ENCODE measurements around the gene KANK2.

Gene KANK2

DNA sequence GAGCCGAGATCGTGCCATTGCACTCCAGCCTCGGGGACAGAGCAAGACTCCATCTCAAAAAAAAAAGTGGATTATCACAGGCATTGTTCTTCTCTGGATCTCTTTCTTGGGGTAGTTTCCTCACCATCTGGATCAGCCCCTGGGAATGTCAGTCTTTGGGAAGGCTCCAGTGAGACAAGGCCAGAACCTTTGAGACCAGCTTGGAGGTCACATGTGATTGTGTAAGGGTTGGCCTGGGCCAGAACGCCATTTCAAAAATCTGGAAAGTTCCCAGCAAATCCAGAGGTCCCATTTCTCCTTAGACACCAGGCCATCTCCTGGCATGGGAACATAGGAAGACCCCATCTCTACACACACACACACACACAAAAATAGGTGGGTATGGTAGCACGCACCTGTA is 27.8 kb upstream of the KANK2 start:
- no peak for FAIRE-seq

DNA sequence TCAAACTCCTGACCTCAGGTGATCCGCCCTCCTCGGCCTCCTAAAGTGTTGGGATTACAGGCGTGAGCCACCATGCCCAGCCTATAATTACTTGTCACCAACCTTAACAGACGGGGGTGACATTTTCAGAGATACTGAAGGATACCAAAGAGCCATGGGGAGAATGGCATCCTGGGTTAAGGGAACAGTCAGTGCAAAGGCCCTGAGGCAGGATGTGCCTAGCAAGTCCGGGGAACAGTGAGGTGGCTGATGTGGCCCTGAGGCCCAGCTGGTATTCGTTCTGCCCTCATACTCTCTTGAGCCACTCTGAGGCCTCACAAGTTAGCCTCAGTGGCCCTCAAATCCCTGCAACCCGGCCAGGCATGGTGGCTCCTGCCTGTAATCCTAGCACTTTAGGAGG is 27.1 kb upstream of the KANK2 start:
- no peak for FAIRE-seq

DNA sequence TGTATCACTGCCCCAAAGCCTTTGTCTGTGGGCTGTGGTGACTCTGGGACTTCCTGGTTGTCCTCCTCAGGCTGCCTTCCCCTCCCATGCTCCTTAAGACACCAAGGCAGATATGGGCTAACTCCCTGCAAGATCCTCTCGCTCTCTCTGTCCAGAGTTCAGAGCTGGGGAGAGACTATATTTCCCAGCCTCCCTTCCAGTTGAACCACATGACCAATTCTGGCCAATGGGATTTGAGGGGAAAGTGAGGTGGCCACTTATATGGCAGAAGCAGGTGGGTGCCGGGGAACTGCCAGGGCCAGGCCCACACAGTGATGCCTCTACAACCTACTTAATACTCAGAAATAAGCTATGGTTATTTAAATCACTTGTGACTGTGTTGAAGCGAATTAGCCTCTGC is 25.9 kb upstream of the KANK2 start:
- FAIRE-seq, result no peak

DNA sequence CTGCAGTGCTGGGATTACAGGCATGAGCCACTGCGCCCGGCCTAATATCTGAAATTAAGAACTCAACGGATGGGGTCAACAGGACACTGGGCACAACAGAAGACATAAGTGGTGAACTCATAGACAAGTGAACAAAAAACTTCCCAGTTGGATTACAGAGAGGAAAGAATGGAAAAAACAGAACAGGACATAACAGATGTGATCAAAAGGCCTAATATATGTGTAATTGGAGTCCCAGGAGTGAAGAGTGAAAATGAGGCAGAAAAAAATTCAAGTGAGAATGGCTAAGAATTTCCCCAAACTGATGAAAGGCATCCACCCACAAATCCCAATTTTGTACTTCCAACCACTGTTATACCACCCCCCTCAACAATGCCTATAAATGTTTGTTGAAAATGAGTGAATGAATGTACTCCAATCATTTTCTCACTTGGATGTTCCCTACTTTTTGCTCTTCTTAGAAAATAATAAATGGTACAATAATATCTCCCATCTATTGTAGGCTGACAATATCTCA is 23.8 kb upstream of the KANK2 start:
- no peak for FAIRE-seq

DNA sequence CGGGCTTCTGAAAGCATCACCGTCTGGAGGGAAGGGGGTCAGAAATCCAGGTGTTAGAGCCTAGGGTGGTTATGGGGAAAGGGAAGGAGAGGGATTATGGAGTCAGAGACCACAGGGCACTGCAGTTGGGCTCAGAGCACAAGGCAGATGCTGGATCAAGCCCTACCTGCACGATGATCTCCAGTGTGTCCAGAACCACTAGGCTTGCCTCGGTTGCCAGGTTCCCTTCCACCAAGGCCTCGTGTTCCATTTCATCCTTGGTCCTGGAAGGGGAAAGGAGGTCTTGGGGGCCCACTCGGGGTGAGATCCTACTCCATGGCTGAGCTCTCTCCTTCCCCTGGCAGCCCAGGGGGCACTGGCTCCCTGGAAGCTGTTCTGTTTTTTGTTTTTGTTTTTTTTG is 17.0 kb upstream of the KANK2 start:
- no peak for FAIRE-seq

DNA sequence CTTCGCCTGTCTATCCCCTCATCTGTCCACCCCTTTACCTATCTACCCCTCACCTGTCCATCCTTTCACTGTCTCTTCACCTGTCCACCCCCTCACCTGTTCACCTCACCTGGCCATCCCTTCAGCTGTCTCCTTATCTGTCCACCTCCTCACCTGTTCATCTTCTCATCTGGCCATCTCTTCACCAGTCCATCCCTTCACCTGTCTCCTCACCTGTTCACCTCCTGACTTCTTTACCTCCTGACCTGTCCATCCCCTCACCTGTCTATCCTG is 13.2 kb upstream of the KANK2 start:
- no peak for FAIRE-seq

DNA sequence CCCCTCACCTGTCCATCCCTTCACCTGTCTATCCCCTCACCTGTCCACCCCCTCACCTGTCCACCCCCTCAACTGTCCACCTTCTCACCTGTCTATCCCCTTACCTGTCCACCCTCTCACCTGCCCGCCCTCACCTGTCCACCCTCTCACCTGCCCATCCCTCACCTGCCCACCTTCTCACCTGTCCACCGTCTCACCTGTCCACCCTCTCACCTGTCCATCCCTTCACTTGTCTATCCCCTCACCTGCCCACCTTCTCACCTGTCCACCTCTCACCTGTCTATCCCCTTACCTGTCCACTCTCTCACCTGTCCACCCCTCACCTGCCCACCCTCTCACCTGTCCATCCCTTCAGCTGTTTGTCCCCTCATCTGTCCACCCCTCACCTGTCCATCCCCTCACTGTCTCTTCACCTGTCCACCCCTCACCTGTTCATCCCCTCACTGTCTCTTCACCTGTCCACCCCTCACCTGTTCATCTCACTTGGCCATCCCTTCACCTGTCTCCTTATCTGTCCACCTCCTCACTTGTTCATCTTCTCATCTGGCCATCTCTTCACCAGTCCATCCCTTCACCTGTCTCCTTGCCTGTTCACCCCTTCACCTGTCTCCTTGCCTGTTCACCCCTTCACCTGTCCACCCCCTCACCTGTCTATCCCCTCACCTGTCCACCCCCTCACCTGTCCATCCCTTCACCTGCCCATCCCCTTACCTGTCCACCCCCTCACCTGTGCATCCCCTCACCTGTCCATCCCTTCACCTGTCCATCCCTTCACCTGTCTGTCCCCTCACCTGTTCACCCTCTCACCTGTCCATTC is 12.7 kb upstream of the KANK2 start:
- FAIRE-seq, result no peak

DNA sequence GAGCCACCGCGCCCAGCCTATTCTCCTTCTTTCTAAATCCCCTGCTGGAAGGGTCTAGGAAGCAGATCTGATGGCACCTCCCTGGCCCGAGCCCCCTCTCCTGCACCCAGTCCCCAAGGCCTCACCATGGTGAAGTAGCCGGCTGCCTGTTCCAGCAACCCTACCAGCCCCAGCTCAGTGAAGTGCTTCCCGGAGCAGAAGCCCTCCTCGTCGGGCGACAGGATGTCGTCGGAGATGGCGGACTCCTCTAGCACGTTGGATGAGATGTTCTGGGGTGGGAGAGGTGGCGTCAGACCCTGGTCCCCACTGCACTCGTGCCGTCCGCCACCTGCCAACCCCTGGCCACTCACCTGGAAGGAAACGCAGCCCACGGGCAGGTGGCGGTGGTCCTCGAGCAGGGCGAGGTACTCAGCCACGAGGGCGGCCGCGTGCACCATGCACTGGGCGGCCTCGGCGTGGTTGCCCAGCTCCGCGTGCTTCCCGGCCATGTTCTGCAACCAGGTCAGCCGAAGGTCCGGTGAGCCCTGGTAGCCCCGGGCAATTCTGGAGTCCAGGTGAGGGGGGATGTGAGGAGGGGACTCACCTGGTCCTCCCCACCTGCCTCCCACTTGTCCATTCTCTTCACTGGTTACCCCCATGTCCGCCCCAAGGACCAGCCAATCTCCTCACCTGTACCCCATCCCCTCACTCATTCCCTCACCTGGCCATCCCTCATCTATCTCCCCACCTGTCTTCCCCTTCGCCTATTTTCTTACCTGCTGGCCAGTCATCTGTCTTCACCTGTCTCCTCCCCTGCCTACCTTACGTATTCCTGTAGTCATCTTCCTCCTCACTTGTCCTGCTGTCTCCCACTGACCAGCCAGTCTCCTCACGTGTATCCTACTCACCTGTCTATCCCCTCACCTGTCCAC is 11.5 kb upstream of the KANK2 start:
- no peak for FAIRE-seq

DNA sequence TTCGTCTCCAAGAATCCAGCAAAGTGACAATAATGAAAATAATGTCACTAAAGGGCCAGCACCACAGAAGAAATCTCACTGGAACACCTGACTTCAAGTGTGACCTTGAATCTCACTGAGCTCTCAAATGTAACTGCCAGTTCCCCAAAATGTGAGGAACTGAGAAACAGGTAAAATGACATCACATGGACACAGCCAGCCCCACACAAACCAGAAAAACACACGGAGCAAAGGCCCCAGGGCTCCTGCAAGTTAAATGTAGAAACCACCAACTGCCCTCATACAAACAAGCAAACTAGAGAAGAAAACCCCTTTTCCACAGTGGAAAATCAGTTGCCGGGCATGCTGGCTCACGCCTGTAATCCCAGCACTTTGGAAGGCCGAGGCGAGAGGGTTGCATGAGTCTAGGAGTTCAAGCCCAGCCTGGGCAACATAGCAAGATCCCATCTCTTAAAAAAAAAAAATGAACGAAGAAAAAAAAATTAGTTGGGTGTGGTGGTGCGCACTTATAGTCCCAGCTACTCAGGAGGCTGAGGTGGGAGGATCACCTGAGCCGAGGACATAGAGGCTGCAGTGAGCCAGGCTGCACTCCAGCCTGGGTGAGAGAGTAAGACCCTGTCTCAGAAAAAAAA is 8.7 kb upstream of the KANK2 start:
- no peak for FAIRE-seq

DNA sequence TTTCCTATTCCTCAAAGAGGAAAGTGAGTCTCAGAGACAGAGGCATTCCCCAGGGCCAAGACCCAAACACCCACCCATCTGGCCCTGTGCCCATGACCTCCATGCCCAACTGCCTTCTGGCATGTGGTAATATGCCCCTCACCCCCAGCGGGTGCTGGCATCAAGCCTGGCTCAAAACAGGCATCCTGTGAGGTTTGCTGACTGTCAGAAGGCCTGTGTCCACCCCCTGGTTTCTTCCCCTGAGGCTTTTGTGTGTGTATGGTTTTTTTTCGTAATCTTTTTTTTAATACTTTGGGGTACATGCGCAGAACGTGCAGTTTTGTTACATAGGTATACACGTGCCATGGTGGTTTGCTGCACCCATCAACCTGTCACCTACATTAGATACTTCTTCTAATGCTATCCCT is 7.6 kb upstream of the KANK2 start:
- no peak for FAIRE-seq

DNA sequence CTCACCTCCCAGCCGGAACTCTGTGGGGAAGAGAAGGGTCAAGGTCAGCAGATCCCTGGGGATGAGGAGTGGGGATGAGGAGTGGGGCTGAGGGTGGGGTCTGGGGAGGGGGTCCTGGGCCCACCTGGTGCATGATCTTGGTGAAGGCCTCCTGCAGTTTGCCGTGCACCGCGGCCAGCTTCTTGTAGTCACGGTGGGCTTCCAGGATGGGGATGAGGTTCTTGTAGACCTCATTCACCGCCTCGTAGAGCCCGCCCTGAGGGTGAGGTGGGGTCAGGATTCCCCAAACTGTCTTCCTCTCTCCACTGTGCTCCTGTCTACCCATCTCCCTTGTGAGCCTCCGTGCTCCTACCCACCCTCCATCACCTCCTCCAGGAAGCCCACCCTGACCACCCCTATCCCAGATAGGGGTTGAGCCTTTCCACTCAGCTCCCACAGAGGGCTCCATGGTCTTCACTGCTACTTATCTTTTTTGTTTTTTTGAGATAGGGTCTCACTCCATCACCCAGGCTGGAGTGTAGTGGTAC is 6.8 kb upstream of the KANK2 start:
- no peak for FAIRE-seq

DNA sequence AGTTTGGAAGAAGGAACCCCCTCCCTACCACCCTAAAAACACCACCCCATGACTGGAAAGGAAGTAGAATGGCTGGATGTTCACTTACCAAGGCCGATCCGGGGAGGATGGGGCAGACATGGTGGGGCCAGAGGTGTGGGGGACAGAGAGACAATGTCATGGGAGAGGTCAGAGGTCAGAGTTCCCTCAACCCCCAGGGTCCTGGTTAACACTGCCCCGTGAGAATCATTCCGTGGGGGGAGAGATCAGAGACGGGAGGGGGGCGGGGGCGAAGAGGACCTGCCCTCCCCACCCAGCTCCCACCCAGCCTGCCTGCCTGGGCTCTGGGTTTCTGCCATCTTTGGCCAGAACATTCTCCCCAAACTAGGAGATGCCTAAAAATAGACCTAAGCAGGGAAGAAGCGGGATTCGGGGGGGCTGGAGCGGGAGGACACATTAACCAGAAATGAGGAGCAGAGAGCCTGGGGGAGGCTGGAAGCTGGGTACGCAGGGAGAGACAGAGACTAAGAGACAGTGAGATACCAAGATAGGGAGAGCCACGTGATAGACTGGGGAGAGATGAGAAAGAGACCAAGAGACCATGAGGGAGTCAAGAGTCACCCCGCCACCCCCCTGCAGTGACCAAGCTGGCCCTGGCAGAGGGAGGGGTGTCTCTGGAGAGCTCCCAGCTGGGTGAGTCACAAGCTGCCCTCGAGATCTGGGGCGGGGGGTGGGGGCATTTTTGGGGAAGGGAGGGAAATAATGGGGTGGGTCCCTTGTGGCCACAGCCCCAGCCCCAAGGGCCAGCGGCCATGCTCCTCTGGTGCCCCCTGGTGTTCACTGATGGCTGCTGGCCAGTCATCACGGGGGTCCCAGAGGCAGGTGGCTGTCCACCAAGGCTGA is 6.1 kb upstream of the KANK2 start:
- no peak for FAIRE-seq

DNA sequence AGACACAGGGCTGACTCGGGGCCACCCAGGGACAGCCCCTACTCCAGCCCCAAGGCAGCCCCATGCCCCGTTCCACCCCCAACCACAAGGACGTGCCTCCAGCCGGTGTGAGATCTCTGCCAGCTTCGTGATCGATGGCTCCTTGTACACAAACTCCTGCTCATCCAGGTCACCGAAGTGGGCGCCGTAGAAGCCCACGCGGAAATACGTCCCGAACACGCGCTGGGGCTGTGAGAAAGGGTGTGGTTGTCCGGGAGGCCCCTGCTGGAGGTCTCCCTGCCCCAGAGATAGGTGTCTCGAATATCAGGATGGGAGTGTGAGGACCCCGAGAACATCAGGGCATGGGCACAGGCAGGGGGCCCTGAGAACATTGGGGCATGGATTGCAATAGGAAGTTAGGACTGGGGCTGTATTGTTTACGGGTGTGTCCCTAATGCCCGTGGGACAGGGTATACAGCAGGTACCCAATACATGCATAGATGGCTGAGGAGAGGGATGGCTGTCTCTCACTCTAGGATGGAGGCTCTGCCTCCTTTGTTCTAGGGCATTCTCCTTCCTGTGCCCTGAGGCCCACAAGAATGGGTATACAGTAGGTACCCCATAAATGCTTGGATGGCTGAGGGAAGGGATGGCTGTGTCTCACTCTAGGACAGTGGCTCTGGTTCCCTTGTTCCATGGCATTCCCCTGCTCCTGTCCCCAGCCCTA is 5.3 kb upstream of the KANK2 start:
- FAIRE-seq, result no peak

DNA sequence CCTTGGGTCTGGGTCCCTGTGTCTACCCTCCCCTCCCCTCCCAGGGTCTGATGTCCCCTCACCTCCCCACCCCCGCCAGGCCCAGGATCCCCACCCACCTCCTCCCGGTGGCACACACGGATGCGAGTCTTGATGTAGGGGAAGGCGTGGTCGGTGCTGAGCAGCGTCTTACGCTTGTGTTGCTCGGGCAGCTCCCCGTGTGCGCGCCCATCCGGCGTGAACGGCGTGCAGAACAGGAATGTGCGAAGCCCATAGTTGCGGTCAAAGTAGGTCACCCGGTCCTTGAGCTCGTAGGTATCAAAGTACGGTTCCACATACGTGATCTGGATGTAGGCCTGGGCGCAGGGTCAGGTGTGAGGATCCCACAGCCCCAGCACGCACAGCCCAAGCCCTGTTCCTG is 4.4 kb upstream of the KANK2 start:
- FAIRE-seq, result no peak

DNA sequence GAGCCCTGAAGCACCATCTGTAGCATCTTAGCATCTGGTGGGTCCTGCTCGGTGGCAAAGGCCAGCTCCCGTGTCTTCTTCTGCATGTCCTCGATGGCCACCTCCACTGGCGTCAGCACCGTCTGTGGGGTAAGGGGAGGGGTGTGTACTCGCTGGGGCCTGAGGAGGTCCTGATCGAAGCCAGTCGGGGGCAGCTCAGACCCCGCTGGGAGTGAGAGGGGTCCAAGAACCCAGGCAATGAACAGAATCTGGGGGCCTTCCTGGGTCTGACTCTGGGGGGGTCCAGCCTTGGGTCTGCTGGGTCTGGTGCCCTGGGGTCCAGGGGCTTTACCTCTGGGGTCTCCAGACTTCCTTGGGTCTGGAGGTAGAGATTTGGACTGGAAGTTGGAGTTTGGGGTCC is 3.6 kb upstream of the KANK2 start:
- no peak for FAIRE-seq

DNA sequence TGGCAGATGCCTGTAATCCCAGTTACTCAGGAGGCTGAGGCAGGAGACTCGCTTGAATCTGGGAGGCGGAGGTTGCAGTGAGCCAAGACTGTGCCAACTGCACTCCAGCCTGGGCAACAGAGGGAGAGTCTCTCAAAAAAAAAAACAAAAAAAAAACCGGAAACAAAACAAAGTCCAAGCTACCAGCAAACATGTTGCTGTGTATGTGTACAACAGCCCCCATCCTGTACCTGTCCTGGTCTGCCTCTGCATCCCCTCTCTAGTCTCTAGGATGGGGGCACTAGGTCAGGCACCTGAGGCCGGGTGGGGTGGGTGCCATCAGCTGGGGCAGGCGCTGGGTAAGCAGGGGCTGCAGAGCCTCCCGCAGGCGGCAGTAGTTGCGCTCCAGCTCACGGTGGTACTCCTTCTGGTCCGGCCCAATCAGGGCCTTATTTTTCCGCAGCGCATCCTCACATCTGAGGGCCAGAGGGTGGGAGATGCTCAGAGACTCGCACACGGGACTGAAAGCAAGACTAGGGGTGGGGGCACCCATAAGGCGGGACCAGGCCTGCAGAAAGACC is 2.8 kb upstream of the KANK2 start:
- FAIRE-seq, result no peak

DNA sequence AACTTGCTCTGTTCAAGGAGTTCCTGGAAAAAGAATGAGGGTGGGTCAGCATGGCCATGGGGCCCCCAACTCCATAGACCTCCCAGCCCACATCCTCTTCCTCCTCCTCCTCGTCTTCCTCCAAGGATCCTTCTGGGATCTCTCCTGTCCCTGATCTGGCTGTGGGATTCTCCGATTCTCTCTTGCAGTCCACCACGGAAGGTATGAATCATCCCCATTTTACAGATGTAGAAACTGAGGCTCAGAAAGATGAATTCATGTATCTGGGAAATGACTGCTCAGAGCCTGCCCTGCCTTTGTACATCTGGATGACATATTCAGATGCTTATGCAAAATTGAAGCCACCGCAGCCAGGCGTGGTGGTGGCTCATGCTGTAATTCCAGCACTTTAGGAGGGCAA is 2.2 kb upstream of the KANK2 start:
- FAIRE-seq, result no peak

DNA sequence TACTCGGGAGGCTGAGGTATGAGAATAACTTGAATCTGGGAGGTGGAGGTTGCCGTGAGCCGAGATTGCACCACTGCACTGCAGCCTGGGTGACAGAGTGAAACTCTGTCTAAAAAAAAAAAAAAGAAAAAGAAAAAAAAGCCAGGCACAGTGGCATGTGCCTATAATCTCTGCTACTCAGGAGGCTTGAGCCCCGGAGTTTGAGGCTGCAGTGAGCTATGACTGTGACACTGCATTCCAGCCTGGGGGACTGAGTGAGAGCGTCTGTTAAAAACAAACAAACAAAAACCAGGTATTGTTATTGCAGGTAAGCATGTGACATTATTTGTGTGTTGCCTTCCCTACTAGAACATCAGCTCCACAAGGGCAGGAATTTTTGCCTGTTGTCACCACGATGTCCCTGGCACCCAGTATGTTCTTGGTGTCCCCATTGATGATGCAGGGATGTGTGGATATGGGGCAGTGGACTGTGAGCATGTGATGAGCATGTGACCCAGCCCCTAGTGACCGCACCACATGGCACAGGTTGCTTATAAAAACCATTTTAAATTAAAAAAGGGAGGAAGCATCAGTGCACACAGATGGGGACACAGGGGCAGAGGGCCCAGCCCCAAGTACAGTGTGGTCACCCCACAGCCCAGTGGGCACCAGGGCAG is 1.6 kb upstream of the KANK2 start:
- no peak for FAIRE-seq

DNA sequence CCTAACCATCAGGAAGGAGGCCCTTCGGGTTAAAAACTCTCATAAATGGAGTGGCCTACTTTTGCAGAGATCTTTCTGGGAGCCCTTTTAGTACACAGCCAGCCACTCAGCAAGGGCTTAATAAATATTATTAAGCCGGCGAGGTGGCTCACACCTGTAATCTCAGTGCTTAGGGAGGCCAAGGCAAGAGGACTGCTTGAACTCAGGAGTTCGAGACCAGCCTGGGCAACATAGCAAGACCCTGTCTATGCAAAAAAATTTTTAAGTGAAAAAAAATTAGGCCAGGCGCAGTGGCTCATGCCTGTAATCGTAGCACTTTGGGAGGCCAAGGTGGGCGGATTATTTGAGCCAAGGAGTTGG is 810 bp upstream of the KANK2 start:
- no peak for FAIRE-seq

DNA sequence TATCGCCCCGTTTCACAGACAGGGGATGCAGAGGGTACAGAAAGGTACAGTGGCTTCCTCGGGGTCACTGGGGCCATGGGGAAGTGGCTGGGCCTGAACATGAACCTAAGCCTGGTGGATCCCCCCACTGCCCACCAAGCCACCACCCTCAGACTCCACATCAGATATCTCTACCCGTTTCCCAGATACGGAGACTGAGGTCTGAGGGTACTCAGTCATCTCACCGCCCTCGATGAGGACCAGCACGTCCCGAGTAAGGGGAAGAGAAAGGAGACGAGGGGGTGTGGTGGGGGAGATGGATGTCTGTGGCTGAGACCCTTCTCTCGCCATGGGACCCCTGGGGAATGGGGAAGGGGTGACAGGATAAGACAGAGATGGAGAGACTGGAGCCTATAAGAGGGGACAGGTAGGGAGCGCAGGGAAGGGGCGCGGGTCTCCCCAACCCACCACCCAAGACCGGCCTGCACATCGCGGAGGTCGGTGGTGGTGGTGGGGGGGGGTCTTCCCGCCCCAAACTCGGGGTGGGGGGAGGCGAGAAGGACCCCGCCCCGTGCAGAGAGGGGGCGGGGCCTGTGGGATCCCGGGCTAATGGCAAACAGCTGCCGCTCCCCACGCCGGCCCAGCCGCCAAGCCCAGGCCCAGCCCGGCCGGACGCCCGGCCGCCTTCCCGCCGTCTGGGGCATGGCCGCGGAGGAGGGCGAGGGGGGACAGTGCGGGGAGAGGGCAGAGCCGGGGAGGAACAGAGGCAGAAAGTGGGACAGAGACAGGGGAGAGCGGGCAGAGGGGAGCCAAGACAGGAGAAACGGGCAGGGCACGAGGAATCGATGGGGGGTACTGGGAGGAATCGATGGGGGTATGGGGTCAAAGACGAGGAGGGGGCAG is 698 bp downstream of the KANK2 start:
- FAIRE-seq, result no peak

Data from endometrium (tissue), 2 donors.